GM15510 (cell line): ENCODE measurements around the gene PMM1.

Experiments used
- POLR2A ChIP-seq: IDR thresholded peaks from 3 replicates; pipeline ENCODE4 v1.6.1; 2011; ENCODE audit warnings: borderline replicate concordance; ENCODE audit not compliant: insufficient read length; ENCODE audit errors: extremely low read depth

The PMM1 gene

GRCh38 chr22:41555325-41555982 lies 34.2 kb downstream of the PMM1 start:
- no peak for TF ChIP-seq POLR2A

- no peak for TF ChIP-seq POLR2A
Observed at GRCh38 chr22:41551877-41552582, 37.6 kb downstream of the PMM1 start.

- TF ChIP-seq POLR2A = no peak
Observed at GRCh38 chr22:41550952-41551491, 38.6 kb downstream of the PMM1 start.

GRCh38 chr22:41548830-41549211 lies 40.8 kb downstream of the PMM1 start:
- no peak for TF ChIP-seq POLR2A

GRCh38 chr22:41544671-41545476 lies 44.8 kb downstream of the PMM1 start:
- TF ChIP-seq POLR2A = no peak

GRCh38 chr22:41543854-41544670 lies 45.6 kb downstream of the PMM1 start, which contains the start of gene POLR3H:
POLR3H (minus strand) TSS chr22:41544470; CDS start chr22:41544101, 369 bp downstream.
- TF ChIP-seq POLR2A = peak; percentile 50

- no peak for TF ChIP-seq POLR2A
Observed at GRCh38 chr22:41542224-41542623, 47.4 kb downstream of the PMM1 start.

- no peak for TF ChIP-seq POLR2A
Observed at GRCh38 chr22:41541484-41541883, 48.2 kb downstream of the PMM1 start.

- TF ChIP-seq POLR2A = no peak
Observed at GRCh38 chr22:41540365-41540764, 49.3 kb downstream of the PMM1 start.

- TF ChIP-seq POLR2A = no peak
Observed at GRCh38 chr22:41540006-41540315, 49.7 kb downstream of the PMM1 start.

GRCh38 chr22:41539146-41540005 lies 50.3 kb downstream of the PMM1 start:
- TF ChIP-seq POLR2A = no peak

GRCh38 chr22:41538583-41538982 lies 51.1 kb downstream of the PMM1 start:
- no peak for TF ChIP-seq POLR2A

GRCh38 chr22:41537203-41537602 lies 52.4 kb downstream of the PMM1 start:
- TF ChIP-seq POLR2A = no peak
